Activated B cell treated with CpG ODN at 0.5 μM for 24 hours (primary cell): Measurements from ENCODE around the gene LSM6. TPM values are rescaled to one million over a fixed set of nuclear protein-coding genes. Genes with fewer than 3 reads are reported as not detected.

ENCODE experiments used
- ATAC-seq: fragments of 200-7000 bp; cut with Tn5 transposase; one replicate; pipeline ENCODE4 v1.10.0; 2021; ENCODE audit warnings: low read depth, mild to moderate bottlenecking, moderate library complexity
- CTCF ChIA-PET: fragments of 350-600 bp; sonication (Branson Sonifier 250); formaldehyde crosslinking; loops from one replicate; lab custom pipeline; 2021; ENCODE audit warnings: antibody characterized with exemption; lab: Charles Lee
- POLR2A ChIA-PET: fragments of 350-600 bp; sonication (Branson Sonifier 250); formaldehyde crosslinking; loops from one replicate; lab custom pipeline; 2021; ENCODE audit warnings: antibody characterized with exemption; lab: Charles Lee
- DNase-seq: peaks from one replicate; pipeline ENCODE4 v3.0.0; 2022
- H3K27ac Mint-ChIP-seq: one replicate; pipeline ENCODE4 v1.8.0; 2020; ENCODE audit warnings: mixed read lengths
- H3K27me3 Mint-ChIP-seq: one replicate; pipeline ENCODE4 v1.8.0; 2021; ENCODE audit warnings: mixed read lengths
- H3K36me3 Mint-ChIP-seq: one replicate; pipeline ENCODE4 v1.8.0; 2021; ENCODE audit warnings: low read depth, mixed read lengths
- H3K4me1 Mint-ChIP-seq: one replicate; pipeline ENCODE4 v1.8.0; 2021; ENCODE audit warnings: mixed read lengths
- H3K4me3 Mint-ChIP-seq: one replicate; pipeline ENCODE4 v1.8.0; 2020; ENCODE audit warnings: mild to moderate bottlenecking, mixed read lengths
- H3K9me3 Mint-ChIP-seq: one replicate; pipeline ENCODE4 v1.8.0; 2020; ENCODE audit warnings: mixed read lengths
- CTCF ChIP-seq: fragments of 200-600 bp; IDR thresholded peaks from one replicate; pipeline ENCODE4 v1.8.0; 2022; ENCODE audit warnings: antibody characterized with exemption, mild to moderate bottlenecking
- intact Hi-C: fragments of 100-400 bp; cut with micrococcal nuclease; formaldehyde crosslinking; loops from one replicate; pipeline ENCODE4 v1.15.1; 2024
- total RNA-seq: library from RNA; stranded (reverse); gene quantifications from 2 replicates; pipeline ENCODE4 v1.2.3, GENCODE V29; 2022

The LSM6 gene
- total RNA-seq, 1 donor from 2014 or later: 59.7 TPM

- Mint-ChIP-seq H3K4me3 (no peak overlapping the region), H3K4me1 (no peaks in the 10 kb centered on the region), H3K27ac (no peak overlapping the region), H3K9me3 (no peaks in the 10 kb centered on the region), H3K36me3 (no peaks in the 10 kb centered on the region), H3K27me3 (no peaks in the 10 kb centered on the region)
- no peak for TF ChIP-seq CTCF
- ChIA-PET POLR2A (no interaction called here), CTCF (no interaction called here)
- ATAC-seq (no peak), DNase-seq (no peak)
- intact Hi-C loops: no loop called here
These were observed 31.6 kb upstream of the LSM6 start for GRCh38 chr4:146143888-146144287.

- intact Hi-C loops: no loop called here
- ATAC-seq: no peak
- no peaks in the 10 kb centered on the region for H3K9me3 Mint-ChIP-seq
- H3K27me3 Mint-ChIP-seq: no peaks in the 10 kb centered on the region
- no peak overlapping the region for H3K4me3 Mint-ChIP-seq
- ChIA-PET POLR2A (interaction anchor here (0.5 kb wide), 1 partner anchor 65 kb away, joined by 7 read pairs; no protein-coding TSS in a partner anchor), CTCF (no interaction called here)
- no peak for TF ChIP-seq CTCF
- no peaks in the 10 kb centered on the region for H3K4me1 Mint-ChIP-seq
- no peaks in the 10 kb centered on the region for H3K36me3 Mint-ChIP-seq
- no peak overlapping the region for H3K27ac Mint-ChIP-seq
- no peak for DNase-seq
These were observed 28.6 kb upstream of the LSM6 start for GRCh38 chr4:146146918-146147317.

- no peaks in the 10 kb centered on the region for H3K36me3 Mint-ChIP-seq
- H3K27ac Mint-ChIP-seq: no peak overlapping the region
- no peaks in the 10 kb centered on the region for H3K4me1 Mint-ChIP-seq
- H3K4me3 Mint-ChIP-seq: no peak overlapping the region
- CTCF ChIA-PET: no interaction called here
- DNase-seq (no peak), ATAC-seq (no peak)
- intact Hi-C loops: no loop called here
- POLR2A ChIA-PET: no interaction called here
- no peaks in the 10 kb centered on the region for H3K27me3 Mint-ChIP-seq
- TF ChIP-seq CTCF: no peak
- no peaks in the 10 kb centered on the region for H3K9me3 Mint-ChIP-seq
These were observed 27.5 kb upstream of the LSM6 start for GRCh38 chr4:146148021-146148420.

DNA sequence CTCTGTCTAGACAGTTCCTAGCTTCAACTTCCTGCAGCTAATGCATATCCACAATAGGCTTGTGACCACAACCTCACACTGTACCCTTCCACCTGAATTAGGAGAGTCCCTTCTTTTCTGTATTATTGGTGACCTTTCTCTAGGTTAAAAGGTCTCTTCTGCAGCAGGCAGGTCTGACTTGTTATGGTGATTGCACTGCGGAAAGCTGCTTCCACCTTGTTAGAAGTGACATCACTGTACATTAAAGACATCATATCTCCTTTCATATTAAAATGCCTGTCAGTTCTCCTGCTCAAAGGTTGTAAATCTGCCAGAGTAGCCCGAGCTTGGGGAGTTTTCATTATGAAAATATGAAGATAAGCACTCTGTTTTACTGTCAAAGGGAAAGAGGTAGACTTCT lies 21.5 kb upstream of the LSM6 start:
- CTCF ChIA-PET: no interaction called here
- Mint-ChIP-seq H3K4me1 (no peaks in the 10 kb centered on the region), H3K27me3 (peaks cover 1% of the 10 kb centered on the region), H3K9me3 (peaks cover 4% of the 10 kb centered on the region), H3K4me3 (no peak overlapping the region), H3K36me3 (no peaks in the 10 kb centered on the region), H3K27ac (no peak overlapping the region)
- intact Hi-C loops: no loop called here
- POLR2A ChIA-PET: no interaction called here
- ATAC-seq (no peak), DNase-seq (no peak)
- TF ChIP-seq CTCF: no peak

GRCh38 chr4:146155152-146155724 lies 20.3 kb upstream of the LSM6 start:
- DNase-seq: no peak
- H3K9me3 Mint-ChIP-seq: peaks cover 4% of the 10 kb centered on the region
- peaks cover 1% of the 10 kb centered on the region for H3K27me3 Mint-ChIP-seq
- intact Hi-C loops: no loop called here
- POLR2A ChIA-PET: no interaction called here
- peaks cover 5% of the 10 kb centered on the region for H3K4me1 Mint-ChIP-seq
- no peaks in the 10 kb centered on the region for H3K36me3 Mint-ChIP-seq
- H3K4me3 Mint-ChIP-seq: no peak overlapping the region
- no peak for ATAC-seq
- CTCF ChIA-PET: no interaction called here
- no peak for TF ChIP-seq CTCF
- no peak overlapping the region for H3K27ac Mint-ChIP-seq
